ENCODE measurements around the gene SNCG. TPM values are rescaled to one million over a fixed set of nuclear protein-coding genes. Genes with fewer than 3 reads are reported as not detected.

Gene SNCG
- total RNA-seq, 4 donors from 2014 or later, result 5.3 to 32.4 (median 11.4) TPM

DNA sequence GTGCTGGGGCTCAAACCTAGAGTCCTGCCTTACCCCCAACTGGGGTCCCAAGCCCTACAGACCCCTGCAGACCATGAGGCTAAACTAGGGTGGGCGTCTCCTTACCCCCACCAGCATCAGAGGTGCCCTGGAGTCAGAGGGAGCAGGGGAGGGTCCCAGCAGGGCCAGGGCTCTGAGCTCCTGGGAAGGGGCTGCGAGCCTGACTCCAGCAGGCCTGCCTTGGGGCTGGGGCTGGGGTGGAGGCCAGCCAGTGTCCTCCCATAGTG is 1.3 kb downstream of the SNCG start:
- Histone ChIP-seq H3K27ac (peak overlapping the region; percentile 42 to 86 (median 78)), H3K4me1 (peaks cover 40 to 98% (median 45%) of the 10 kb centered on the region in 3 donors), H3K9me3 (no peaks in the 10 kb centered on the region), H3K36me3 (no peaks in the 10 kb centered on the region), H3K4me3 (peak overlapping the region in 3 of 4 donors; percentile 31 to 54 (median 41)), H3K27me3 (no peaks in the 10 kb centered on the region)
- no peak for DNase-seq
- WGBS, 2 donors, result no CpG with 5 or more reads among the region's 2 CpGs
- intact Hi-C loops (cut with DNase I), result no loop called here
- no peak for TF ChIP-seq POLR2A (IDR thresholded peaks at IDR 0.05)
- TF ChIP-seq, protein P1, sequence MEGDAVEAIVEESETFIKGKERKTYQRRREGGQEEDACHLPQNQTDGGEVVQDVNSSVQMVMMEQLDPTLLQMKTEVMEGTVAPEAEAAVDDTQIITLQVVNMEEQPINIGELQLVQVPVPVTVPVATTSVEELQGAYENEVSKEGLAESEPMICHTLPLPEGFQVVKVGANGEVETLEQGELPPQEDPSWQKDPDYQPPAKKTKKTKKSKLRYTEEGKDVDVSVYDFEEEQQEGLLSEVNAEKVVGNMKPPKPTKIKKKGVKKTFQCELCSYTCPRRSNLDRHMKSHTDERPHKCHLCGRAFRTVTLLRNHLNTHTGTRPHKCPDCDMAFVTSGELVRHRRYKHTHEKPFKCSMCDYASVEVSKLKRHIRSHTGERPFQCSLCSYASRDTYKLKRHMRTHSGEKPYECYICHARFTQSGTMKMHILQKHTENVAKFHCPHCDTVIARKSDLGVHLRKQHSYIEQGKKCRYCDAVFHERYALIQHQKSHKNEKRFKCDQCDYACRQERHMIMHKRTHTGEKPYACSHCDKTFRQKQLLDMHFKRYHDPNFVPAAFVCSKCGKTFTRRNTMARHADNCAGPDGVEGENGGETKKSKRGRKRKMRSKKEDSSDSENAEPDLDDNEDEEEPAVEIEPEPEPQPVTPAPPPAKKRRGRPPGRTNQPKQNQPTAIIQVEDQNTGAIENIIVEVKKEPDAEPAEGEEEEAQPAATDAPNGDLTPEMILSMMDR (IDR thresholded peaks at IDR 0.05), result no peak

DNA sequence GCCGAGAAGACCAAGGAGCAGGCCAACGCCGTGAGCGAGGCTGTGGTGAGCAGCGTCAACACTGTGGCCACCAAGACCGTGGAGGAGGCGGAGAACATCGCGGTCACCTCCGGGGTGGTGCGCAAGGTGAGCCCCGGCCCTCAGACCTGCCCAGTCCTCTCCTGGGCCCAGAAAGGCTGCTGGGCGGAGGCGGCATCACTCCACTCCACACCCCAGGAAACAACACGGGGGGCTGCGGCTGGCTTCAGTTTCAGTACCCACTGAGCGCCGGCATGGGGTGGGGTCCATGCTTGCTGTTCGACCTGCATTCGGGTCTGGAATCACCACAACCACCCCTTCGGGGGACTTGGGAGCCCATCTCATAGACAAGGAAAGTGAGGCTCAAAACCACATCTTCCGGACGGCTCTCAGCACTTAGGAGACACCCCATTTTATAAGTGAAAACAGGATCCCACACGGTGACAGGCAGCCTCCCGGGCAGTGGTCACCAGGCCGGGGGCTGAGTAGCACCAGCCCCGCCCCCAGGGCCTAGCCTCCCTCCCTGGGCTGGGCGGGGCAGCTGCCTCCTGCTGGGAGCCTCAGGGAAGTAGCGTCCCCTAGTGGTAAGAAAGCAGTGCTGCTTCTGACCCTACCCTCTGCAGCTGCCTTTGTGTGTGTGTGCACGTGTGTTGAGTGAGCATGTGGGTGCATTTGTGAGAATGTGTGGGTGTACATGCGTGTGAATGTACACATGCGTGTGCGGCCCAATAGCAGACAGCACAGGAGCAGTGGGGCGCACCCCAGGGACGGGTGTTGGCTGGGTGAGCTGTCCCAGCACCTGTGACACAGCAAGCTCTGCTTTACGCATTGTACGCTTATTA is 1.8 kb downstream of the SNCG start:
- Histone ChIP-seq H3K9me3 (no peaks in the 10 kb centered on the region), H3K4me1 (peaks cover 42 to 98% (median 44%) of the 10 kb centered on the region in 3 donors), H3K27ac (peak overlapping the region; percentile 42 to 86 (median 78)), H3K4me3 (peak overlapping the region in 3 of 4 donors; percentile 31 to 54 (median 41)), H3K36me3 (no peaks in the 10 kb centered on the region), H3K27me3 (no peaks in the 10 kb centered on the region)
- intact Hi-C loops (cut with DNase I), result no loop called here
- TF ChIP-seq POLR2A (IDR thresholded peaks at IDR 0.05), result no peak
- TF ChIP-seq, protein P1 (IDR thresholded peaks at IDR 0.05), result peak; percentile 33 to 95 (median 88)
- no peak for DNase-seq
- 66 to 80% methylated on average over 9 to 10 of the region's 37 CpGs for WGBS, 2 donors

DNA sequence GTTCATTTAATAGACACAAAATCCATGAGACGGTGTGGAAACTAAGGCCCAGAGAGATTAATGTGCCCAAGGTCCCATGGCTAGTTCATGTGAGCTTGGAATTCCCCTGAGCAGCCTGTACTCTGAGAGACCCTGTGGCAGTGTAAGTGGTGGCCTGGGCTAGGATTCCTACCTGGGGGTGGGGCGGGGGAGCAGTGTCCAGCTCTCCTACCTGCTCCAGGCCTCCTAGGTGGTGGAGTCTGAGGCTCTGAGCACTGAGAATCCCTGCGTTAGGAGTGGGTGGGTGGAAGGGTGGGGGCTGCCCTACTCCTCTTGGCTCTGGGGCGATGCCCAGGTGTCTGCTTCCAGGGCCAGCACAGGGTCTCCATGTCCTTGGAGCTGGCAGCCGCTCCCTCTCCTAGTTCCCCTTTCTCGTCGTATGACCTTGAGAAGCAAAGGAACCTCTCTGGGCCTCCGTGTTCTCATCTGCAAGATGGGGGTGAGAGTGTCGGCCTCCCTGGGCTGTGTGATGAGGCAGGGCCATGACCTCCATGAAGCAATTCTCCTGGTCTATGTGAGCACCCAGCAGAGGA is 2.5 kb downstream of the SNCG start:
- H3K4me1 ChIP-seq, result peaks cover 42 to 98% (median 44%) of the 10 kb centered on the region in 3 donors
- no peaks in the 10 kb centered on the region for H3K36me3 ChIP-seq
- no peak for DNase-seq
- peak overlapping the region in 2 of 4 donors; percentile 36 to 86 for H3K27ac ChIP-seq
- no peaks in the 10 kb centered on the region for H3K27me3 ChIP-seq
- no peak for TF ChIP-seq POLR2A (IDR thresholded peaks at IDR 0.05)
- TF ChIP-seq, protein P1 (IDR thresholded peaks at IDR 0.05), result no peak
- no peak overlapping the region for H3K4me3 ChIP-seq
- WGBS, 2 donors, result 72 to 76% methylated on average over 5 to 8 of the region's 9 CpGs
- intact Hi-C loops (cut with DNase I), result no loop called here
- no peaks in the 10 kb centered on the region for H3K9me3 ChIP-seq

DNA sequence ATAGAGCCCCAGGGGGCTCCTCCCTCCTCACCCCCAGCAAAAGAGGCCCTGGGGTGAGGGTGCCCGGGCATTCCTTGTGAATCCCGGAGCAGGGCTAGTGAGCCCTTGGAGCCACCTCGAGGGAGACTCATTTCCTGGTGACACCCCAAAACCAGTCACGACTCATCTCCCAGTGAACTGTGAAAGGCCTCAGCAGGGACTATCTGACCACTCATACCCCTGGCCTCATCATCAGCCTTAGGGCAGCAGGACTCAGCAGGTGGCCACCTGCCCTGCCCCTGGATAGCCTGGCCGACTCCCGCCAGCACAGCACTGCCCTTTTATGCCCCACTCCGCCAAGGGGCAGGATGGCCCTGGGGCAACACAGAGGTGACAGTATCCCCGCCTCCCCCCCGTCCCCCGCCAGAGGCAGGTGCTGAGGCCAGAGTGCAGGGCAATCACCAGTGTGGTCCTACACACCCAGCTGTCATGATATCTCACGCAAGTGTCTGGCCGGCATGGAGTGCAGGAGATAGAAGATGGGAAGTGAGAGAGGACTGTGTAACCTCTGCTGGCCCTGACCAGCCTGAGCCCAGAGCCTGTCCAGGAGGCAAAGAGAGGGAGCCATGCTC is 3.2 kb downstream of the SNCG start:
- Histone ChIP-seq H3K9me3 (no peaks in the 10 kb centered on the region), H3K4me3 (no peak overlapping the region), H3K27me3 (no peaks in the 10 kb centered on the region), H3K4me1 (peaks cover 46 to 99% (median 50%) of the 10 kb centered on the region in 3 donors), H3K27ac (peak overlapping the region in 1 of 4 donors; percentile 17), H3K36me3 (no peaks in the 10 kb centered on the region)
- intact Hi-C loops (cut with DNase I), result no loop called here
- TF ChIP-seq, protein P1 (IDR thresholded peaks at IDR 0.05), result no peak
- no peak for TF ChIP-seq POLR2A (IDR thresholded peaks at IDR 0.05)
- 96 to 100% methylated on average over 1 to 4 of the region's 12 CpGs for WGBS, 2 donors
- no peak for DNase-seq
